Natural killer cell (primary cell): Measurements from ENCODE around the gene BCL11B. TPM values are rescaled to one million over a fixed set of nuclear protein-coding genes. Genes with fewer than 3 reads are reported as not detected.

Experiments used
- ATAC-seq, 3 donors: fragments of 150-1000 bp in 2 of 3; fragments of 200-7000 bp in 1 of 3; cut with Tn5 transposase; 1 replicate in 1 of 3; 2 replicates in 2 of 3; pipeline ENCODE4 v1.10.0; 2021; ENCODE audit warnings: mild to moderate bottlenecking in 2 of 3, moderate library complexity in 2 of 3
- DNase-seq, 2 donors: peaks; one replicate each; pipeline versions ENCODE4 v3.0.0 to v3.0.0-alpha.2; 2013 to 2021; ENCODE audit warnings: mixed read lengths in 1 of 2
- H3K27ac ChIP-seq: one replicate; pipeline ENCODE4 v1.5.1; 2013; ENCODE audit warnings: mild to moderate bottlenecking, low read length
- H3K27me3 ChIP-seq: one replicate; pipeline ENCODE4 v1.6.1; 2013; ENCODE audit warnings: low read length; ENCODE audit not compliant: control insufficient read depth, insufficient read depth
- H3K36me3 ChIP-seq: one replicate; pipeline ENCODE4 v1.6.1; 2013; ENCODE audit warnings: low read length; ENCODE audit not compliant: control insufficient read depth, insufficient read depth
- H3K4me1 ChIP-seq: one replicate; pipeline ENCODE4 v1.6.1; 2013; ENCODE audit warnings: low read length; ENCODE audit not compliant: control insufficient read depth, insufficient read depth
- H3K4me3 ChIP-seq: one replicate; pipeline ENCODE4 v1.5.1; 2013; ENCODE audit warnings: low read length
- H3K9me3 ChIP-seq: one replicate; pipeline ENCODE4 v1.6.1; 2013; ENCODE audit warnings: low read length; ENCODE audit not compliant: control insufficient read depth, insufficient read depth
- H3K27ac Mint-ChIP-seq, 2 donors: one replicate each; pipeline ENCODE4 v1.8.0; 2022; ENCODE audit warnings: mild to moderate bottlenecking in 2 of 2, mixed read lengths in 2 of 2, moderate library complexity in 1 of 2
- H3K27me3 Mint-ChIP-seq, 2 donors: one replicate each; pipeline ENCODE4 v1.8.0; 2022; ENCODE audit warnings: low read depth in 2 of 2, mixed read lengths in 2 of 2
- H3K36me3 Mint-ChIP-seq: one replicate; pipeline ENCODE4 v1.8.0; 2022; ENCODE audit warnings: mixed read lengths
- H3K4me1 Mint-ChIP-seq, 2 donors: one replicate each; pipeline ENCODE4 v1.8.0; 2022; ENCODE audit warnings: mixed read lengths in 2 of 2
- H3K4me3 Mint-ChIP-seq: one replicate; pipeline ENCODE4 v1.8.0; 2022; ENCODE audit warnings: mild to moderate bottlenecking, moderate library complexity, mixed read lengths
- H3K9me3 Mint-ChIP-seq, 2 donors: one replicate each; pipeline ENCODE4 v1.8.0; 2022; ENCODE audit warnings: mixed read lengths in 2 of 2
- WGBS: methylation state at CpG from one replicate; pipeline ENCODE4 v1.1.7; 2013; ENCODE audit warnings: missing lambda C conversion rate; ENCODE audit not compliant: insufficient coverage; 5-methylcytosine and 5-hydroxymethylcytosine counted together
- intact Hi-C: fragments of 100-400 bp; cut with micrococcal nuclease; formaldehyde crosslinking; loops from one replicate; pipeline ENCODE4 v1.14.2; 2022
- total RNA-seq, 4 donors: library from RNA; stranded (reverse); fragments of 120-200 nt in 1 of 4; gene quantifications; one replicate each; pipeline versions ENCODE4 v1.2.3 to v1.2.4, GENCODE V29; 2013 to 2022
- TF ChIP-seq, protein P1 (sequence below): fragments of 200-600 bp; IDR thresholded peaks from one replicate; pipeline ENCODE4 v1.8.0; 2022; ENCODE audit warnings: antibody characterized with exemption

The BCL11B gene
- total RNA-seq, 3 donors from 2014 or later (not counting 1 experiment from before 2014, with no cell fraction given): 43.5 to 61.5 (median 56.2) TPM

DNA sequence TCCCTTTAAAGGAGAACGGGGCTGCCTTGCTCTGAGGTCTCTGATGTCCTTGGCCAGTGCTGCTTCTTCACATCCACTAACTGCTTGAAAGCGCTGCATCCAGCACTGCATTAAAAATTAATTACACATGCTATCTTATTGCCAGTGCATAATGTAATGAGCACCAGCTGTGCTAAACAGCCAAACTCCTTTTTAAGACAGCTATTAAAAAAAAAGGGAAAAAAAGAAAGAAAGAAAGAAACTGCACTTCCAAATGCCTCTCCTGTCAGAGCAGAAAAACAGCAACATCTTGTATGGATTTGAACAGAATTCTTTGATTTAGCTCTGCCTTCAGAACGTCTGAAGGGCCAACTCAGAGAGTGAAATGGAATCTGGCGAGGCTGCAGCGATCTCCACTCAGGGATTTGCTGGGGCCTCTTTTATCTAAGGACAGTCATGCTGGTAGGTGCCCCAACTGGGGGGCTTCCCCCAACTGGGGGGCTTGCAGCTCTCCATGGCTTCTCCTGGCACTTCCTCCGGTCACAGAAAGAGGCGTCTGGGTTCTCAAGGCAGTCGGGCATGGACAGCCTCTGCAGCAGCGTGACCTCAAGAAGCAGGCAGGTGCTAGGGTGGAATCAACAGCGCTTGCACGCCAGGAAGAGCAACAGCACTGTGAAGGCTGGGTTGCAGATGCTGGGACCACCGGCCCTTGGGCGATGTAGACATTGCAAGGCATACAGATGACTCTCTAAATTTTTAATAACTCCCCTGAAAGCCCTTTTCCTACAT is 46.4 kb downstream of the BCL11B start:
- H3K4me1 Mint-ChIP-seq: peaks cover 90 to 95% of the 10 kb centered on the region in 2 donors
- intact Hi-C loops: no loop called here
- peak overlapping the region; percentile 94 to 96 for H3K27ac Mint-ChIP-seq
- H3K36me3 Mint-ChIP-seq: no peaks in the 10 kb centered on the region
- H3K27ac ChIP-seq: no peak overlapping the region
- no peak overlapping the region for H3K4me3 ChIP-seq
- no peaks in the 10 kb centered on the region for H3K9me3 ChIP-seq
- TF ChIP-seq, protein P1, sequence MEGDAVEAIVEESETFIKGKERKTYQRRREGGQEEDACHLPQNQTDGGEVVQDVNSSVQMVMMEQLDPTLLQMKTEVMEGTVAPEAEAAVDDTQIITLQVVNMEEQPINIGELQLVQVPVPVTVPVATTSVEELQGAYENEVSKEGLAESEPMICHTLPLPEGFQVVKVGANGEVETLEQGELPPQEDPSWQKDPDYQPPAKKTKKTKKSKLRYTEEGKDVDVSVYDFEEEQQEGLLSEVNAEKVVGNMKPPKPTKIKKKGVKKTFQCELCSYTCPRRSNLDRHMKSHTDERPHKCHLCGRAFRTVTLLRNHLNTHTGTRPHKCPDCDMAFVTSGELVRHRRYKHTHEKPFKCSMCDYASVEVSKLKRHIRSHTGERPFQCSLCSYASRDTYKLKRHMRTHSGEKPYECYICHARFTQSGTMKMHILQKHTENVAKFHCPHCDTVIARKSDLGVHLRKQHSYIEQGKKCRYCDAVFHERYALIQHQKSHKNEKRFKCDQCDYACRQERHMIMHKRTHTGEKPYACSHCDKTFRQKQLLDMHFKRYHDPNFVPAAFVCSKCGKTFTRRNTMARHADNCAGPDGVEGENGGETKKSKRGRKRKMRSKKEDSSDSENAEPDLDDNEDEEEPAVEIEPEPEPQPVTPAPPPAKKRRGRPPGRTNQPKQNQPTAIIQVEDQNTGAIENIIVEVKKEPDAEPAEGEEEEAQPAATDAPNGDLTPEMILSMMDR: no peak
- DNase-seq: peak in 1 of 2 donors; percentile 59
- H3K9me3 Mint-ChIP-seq: no peaks in the 10 kb centered on the region
- ATAC-seq: no peak
- H3K4me3 Mint-ChIP-seq: peak overlapping the region; percentile 58
- H3K27me3 ChIP-seq: no peaks in the 10 kb centered on the region
- WGBS: 77% methylated on average over 13 of the region's 13 CpGs
- peaks cover 88% of the 10 kb centered on the region for H3K4me1 ChIP-seq
- H3K27me3 Mint-ChIP-seq: no peaks in the 10 kb centered on the region
- peaks cover 16% of the 10 kb centered on the region for H3K36me3 ChIP-seq

DNA sequence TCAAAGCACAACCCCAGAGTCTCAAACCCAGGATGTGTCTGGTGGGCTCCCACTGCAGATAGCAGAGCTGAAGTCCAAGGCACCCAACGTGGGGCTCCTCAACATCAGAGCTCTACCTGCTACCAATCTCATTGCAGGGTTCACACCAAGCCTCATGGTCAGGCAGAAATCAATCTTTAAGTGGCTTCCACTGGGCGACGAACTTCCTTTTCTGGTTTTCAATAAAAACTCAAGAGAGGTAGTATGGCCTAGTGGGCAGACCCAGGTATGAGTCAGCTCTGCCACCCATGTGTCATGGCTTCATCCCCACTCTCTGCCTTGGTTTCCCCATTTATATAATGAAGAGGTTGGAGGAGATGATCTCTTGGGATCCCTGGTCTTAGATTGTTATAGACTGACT is 47.0 kb downstream of the BCL11B start:
- intact Hi-C loops: no loop called here
- Histone ChIP-seq H3K36me3 (peaks cover 16% of the 10 kb centered on the region), H3K27me3 (no peaks in the 10 kb centered on the region), H3K27ac (no peak overlapping the region), H3K4me3 (no peak overlapping the region), H3K4me1 (peaks cover 81% of the 10 kb centered on the region), H3K9me3 (no peaks in the 10 kb centered on the region)
- peaks cover 89 to 94% of the 10 kb centered on the region in 2 donors for H3K4me1 Mint-ChIP-seq
- H3K4me3 Mint-ChIP-seq: peak overlapping the region; percentile 58
- H3K36me3 Mint-ChIP-seq: no peaks in the 10 kb centered on the region
- ATAC-seq (no peak), DNase-seq (no peak)
- no peaks in the 10 kb centered on the region for H3K27me3 Mint-ChIP-seq
- TF ChIP-seq, protein P1: no peak
- no peaks in the 10 kb centered on the region for H3K9me3 Mint-ChIP-seq
- H3K27ac Mint-ChIP-seq: peak overlapping the region; percentile 43 to 96
- 60% methylated on average over 3 of the region's 3 CpGs for WGBS

DNA sequence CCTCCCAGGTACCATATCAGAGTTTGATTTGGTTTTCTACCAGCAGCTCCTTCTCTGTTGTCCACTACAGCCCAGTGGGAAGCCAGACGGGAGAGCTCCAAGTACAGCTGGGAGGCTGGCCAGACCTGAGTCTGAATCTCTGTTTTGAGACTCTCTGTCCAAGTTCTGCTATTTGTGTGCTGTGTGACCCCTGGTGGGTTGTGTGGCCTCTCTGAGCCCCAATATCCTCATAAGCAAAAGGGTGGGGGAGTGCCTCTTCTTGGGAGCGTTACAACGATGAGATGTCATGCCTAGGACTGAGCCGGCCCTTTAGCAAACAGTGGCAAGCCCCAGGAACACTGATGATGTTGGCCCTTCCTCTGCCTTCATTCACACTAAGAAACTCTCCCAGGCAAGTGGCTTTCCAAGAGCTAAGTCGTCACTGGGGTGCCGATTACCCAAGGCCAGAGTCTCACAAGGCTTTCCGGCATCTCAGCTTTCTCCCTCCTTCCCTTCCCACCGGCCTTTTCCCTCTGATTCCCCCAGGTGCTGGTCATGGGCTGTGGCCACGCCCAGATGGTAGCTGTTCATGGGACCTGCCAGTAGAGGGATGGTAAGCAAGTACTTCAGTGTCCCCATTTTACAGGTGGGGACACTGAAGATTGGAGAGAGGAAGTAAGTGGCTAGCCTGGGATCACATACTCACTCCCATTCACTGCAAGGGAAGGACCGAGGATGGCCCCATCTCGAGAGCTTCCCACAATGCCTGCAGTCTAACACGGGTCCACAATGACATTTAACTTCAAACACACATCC is 47.7 kb downstream of the BCL11B start:
- WGBS: 69% methylated on average over 11 of the region's 12 CpGs
- Mint-ChIP-seq H3K36me3 (no peaks in the 10 kb centered on the region), H3K27ac (peak overlapping the region; percentile 43 to 96), H3K4me3 (no peak overlapping the region), H3K4me1 (peaks cover 85 to 90% of the 10 kb centered on the region in 2 donors), H3K27me3 (no peaks in the 10 kb centered on the region), H3K9me3 (no peaks in the 10 kb centered on the region)
- Histone ChIP-seq H3K9me3 (no peaks in the 10 kb centered on the region), H3K27me3 (no peaks in the 10 kb centered on the region), H3K4me3 (no peak overlapping the region), H3K27ac (no peak overlapping the region), H3K36me3 (peaks cover 16% of the 10 kb centered on the region), H3K4me1 (peaks cover 77% of the 10 kb centered on the region)
- TF ChIP-seq, protein P1: no peak
- intact Hi-C loops: no loop called here
- ATAC-seq (no peak), DNase-seq (peak in 1 of 2 donors; percentile 62)
